Prostate gland (tissue), 2 donors: ENCODE data around the gene LDB1. TPM values are rescaled to one million over a fixed set of nuclear protein-coding genes. Genes with fewer than 3 reads are reported as not detected.

Experiments
- DNase-seq: peaks from one replicate; pipeline ENCODE4 v3.0.0-alpha.2; 2019; ENCODE audit warnings: low spot score
- H3K27ac ChIP-seq, 2 donors: fragments of 200-600 bp; sonication (generic); 2 replicates each; pipeline ENCODE4 v1.5.1; 2017 to 2019
- H3K27me3 ChIP-seq: fragments of 200-600 bp; sonication (generic); replicated peaks from 2 replicates; pipeline ENCODE4 v1.5.1; 2019; ENCODE audit not compliant: insufficient read depth
- H3K36me3 ChIP-seq, 2 donors: fragments of 200-600 bp; sonication (generic); 1 replicate in 1 of 2; 2 replicates in 1 of 2; pipeline versions ENCODE4 v1.5.1 to v1.8.1; 2017 to 2019
- H3K4me1 ChIP-seq: fragments of 200-600 bp; sonication (generic); replicated peaks from 2 replicates; pipeline ENCODE4 v1.5.1; 2019
- H3K4me3 ChIP-seq, 2 donors: fragments of 200-600 bp; sonication (generic); 2 replicates each; pipeline ENCODE4 v1.5.1; 2017 to 2019
- H3K9me3 ChIP-seq: fragments of 200-600 bp; sonication (generic); 2 replicates; pipeline ENCODE4 v1.5.1; 2017
- POLR2A ChIP-seq: fragments of 450-650 bp; IDR thresholded peaks from one replicate; pipeline ENCODE4 v1.6.1; 2016; ENCODE audit warnings: antibody characterized with exemption, mild to moderate bottlenecking
- POLR2AphosphoS5 ChIP-seq: sonication (generic); formaldehyde crosslinking; IDR thresholded peaks from one replicate; pipeline ENCODE4 v1.6.1; 2017; ENCODE audit warnings: antibody characterized with exemption
- WGBS: methylation state at CpG from one replicate; pipeline ENCODE4 v1.1.5; 2018; 5-methylcytosine and 5-hydroxymethylcytosine counted together
- intact Hi-C: fragments of 100-400 bp; cut with DNase I; formaldehyde crosslinking; loops from one replicate; pipeline ENCODE4 v1.14.2; 2022
- total RNA-seq, 2 donors: library from RNA; depleted of rRNA; stranded (reverse); fragments of >200 nt; gene quantifications; one replicate each; pipeline ENCODE4 v1.1.0, GENCODE V29; 2016
- TF ChIP-seq, protein P1 (sequence below), 4 experiments: fragments of 200-600 bp in 2 of 4; fragments of 450-650 bp in 2 of 4; sonication (generic) in 2 of 4; IDR thresholded peaks; 1 replicate in 3 of 4; 2 replicates in 1 of 4; pipeline ENCODE4 v1.5.1; 2016 to 2019; ENCODE audit warnings: antibody characterized with exemption in 4 of 4, mild to moderate bottlenecking in 2 of 4, moderate library complexity in 2 of 4

LDB1 gene
- total RNA-seq, 2 donors from 2014 or later: 55.0 to 91.5 TPM

- Histone ChIP-seq H3K27ac (no peak overlapping the region), H3K9me3 (no peaks in the 10 kb centered on the region), H3K27me3 (no peaks in the 10 kb centered on the region), H3K4me3 (no peak overlapping the region), H3K36me3 (no peaks in the 10 kb centered on the region), H3K4me1 (peaks cover 6% of the 10 kb centered on the region)
- intact Hi-C loops: loop anchor here (5.0 kb wide), 1 partner anchor 43 kb away; no protein-coding TSS in a partner anchor
- DNase-seq: no peak
- TF ChIP-seq, protein P1, sequence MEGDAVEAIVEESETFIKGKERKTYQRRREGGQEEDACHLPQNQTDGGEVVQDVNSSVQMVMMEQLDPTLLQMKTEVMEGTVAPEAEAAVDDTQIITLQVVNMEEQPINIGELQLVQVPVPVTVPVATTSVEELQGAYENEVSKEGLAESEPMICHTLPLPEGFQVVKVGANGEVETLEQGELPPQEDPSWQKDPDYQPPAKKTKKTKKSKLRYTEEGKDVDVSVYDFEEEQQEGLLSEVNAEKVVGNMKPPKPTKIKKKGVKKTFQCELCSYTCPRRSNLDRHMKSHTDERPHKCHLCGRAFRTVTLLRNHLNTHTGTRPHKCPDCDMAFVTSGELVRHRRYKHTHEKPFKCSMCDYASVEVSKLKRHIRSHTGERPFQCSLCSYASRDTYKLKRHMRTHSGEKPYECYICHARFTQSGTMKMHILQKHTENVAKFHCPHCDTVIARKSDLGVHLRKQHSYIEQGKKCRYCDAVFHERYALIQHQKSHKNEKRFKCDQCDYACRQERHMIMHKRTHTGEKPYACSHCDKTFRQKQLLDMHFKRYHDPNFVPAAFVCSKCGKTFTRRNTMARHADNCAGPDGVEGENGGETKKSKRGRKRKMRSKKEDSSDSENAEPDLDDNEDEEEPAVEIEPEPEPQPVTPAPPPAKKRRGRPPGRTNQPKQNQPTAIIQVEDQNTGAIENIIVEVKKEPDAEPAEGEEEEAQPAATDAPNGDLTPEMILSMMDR (IDR thresholded peaks at IDR 0.05): no peak
- TF ChIP-seq POLR2A: no peak
- TF ChIP-seq POLR2AphosphoS5: no peak
These were observed 51.1 kb downstream of the LDB1 start for GRCh38 chr10:102069071-102069470.

DNA sequence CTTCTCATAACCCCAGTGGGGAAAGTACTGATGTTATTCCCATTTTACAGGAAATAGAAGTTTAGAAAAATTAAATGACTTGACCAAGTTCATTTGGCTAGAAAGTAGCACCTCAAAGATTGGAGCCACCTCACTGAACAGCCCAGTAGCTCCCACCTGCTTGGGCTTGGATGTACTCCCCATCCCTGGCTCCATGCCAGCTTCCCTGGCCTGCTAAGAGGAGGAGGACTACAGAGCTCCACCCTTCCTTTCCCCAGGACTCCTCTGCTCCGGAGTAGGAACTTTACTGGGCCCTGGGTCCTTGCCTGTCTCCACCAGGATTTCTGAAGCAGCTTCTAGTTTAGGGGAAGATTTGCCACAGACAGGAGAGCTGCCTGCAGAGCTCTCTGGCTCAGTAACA is 52.0 kb downstream of the LDB1 start:
- TF ChIP-seq POLR2A (no peak), POLR2AphosphoS5 (no peak)
- TF ChIP-seq, protein P1 (IDR thresholded peaks at IDR 0.05): no peak
- 16% methylated on average over 1 of the region's 1 CpG for WGBS
- Histone ChIP-seq H3K9me3 (no peaks in the 10 kb centered on the region), H3K36me3 (no peaks in the 10 kb centered on the region), H3K27me3 (no peaks in the 10 kb centered on the region), H3K27ac (no peak overlapping the region), H3K4me1 (peaks cover 6% of the 10 kb centered on the region), H3K4me3 (no peak overlapping the region)
- intact Hi-C loops: loop anchor here (5.0 kb wide), 1 partner anchor 44 kb away; no protein-coding TSS in a partner anchor
- DNase-seq: no peak

- Histone ChIP-seq H3K4me3 (no peak overlapping the region), H3K36me3 (no peaks in the 10 kb centered on the region), H3K27ac (no peak overlapping the region), H3K4me1 (peaks cover 6% of the 10 kb centered on the region), H3K9me3 (no peaks in the 10 kb centered on the region), H3K27me3 (no peaks in the 10 kb centered on the region)
- intact Hi-C loops: loop anchor here (5.0 kb wide), 1 partner anchor 45 kb away; no protein-coding TSS in a partner anchor
- 92% methylated on average over 12 of the region's 18 CpGs for WGBS
- TF ChIP-seq, protein P1 (IDR thresholded peaks at IDR 0.05): no peak
- TF ChIP-seq POLR2AphosphoS5 (no peak), POLR2A (no peak)
- DNase-seq: no peak
These were observed 52.9 kb downstream of the LDB1 start for GRCh38 chr10:102067091-102067916.

DNA sequence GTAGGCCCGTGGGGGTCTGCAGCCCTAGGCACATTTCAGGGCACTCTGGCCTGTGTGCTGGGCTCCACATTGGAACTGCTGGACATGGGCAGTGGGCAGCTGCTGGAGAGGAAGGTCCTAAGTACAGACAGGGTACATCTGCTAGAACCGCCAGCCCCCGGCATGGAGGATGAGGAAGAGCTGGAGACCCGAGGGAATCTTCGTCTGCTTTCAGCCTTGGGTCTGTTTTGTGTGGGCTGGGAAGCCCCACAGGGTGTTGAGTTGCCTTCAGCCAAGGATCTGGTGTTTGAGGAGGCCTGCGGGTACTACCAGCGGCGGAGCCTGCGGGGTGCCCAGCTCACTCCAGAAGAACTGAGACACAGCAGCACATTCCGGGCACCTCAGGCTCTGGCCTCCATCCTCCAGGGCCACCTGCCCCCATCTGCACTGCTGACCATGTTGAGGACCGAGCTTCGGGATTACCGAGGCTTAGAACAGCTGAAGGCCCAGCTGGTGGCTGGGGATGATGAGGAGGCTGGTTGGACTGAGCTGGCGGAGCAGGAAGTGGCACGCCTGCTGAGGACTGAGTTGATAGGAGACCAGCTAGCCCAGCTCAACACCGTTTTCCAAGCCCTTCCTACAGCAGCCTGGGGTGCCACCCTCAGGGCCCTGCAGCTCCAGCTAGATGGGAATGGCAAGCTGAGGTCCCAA is 53.6 kb downstream of the LDB1 start:
- Histone ChIP-seq H3K9me3 (no peaks in the 10 kb centered on the region), H3K4me3 (peak overlapping the region; percentile 67 to 97), H3K4me1 (peaks cover 6% of the 10 kb centered on the region), H3K27ac (no peak overlapping the region), H3K36me3 (no peaks in the 10 kb centered on the region), H3K27me3 (no peaks in the 10 kb centered on the region)
- 82% methylated on average over 16 of the region's 16 CpGs for WGBS
- DNase-seq: no peak
- intact Hi-C loops: loop anchor here (5.0 kb wide), 1 partner anchor 46 kb away; no protein-coding TSS in a partner anchor
- TF ChIP-seq, protein P1 (IDR thresholded peaks at IDR 0.05): no peak
- TF ChIP-seq POLR2A: no peak
